Astrocyte (in vitro differentiated cells and primary cell): Measurements from ENCODE around the gene TMEM101.

Experiments used
- EZH2 ChIP-seq: IDR thresholded peaks from 2 replicates; pipeline ENCODE4 v1.6.1; 2012; ENCODE audit warnings: mild to moderate bottlenecking, low read length, inconsistent platforms; ENCODE audit not compliant: insufficient read depth
- TF ChIP-seq, protein P1 (sequence below): IDR thresholded peaks from 2 replicates; pipeline ENCODE4 v1.5.1; 2011; ENCODE audit warnings: low read depth, mild to moderate bottlenecking, inconsistent platforms, low read length, moderate library complexity; ENCODE audit not compliant: insufficient read depth

DNA sequence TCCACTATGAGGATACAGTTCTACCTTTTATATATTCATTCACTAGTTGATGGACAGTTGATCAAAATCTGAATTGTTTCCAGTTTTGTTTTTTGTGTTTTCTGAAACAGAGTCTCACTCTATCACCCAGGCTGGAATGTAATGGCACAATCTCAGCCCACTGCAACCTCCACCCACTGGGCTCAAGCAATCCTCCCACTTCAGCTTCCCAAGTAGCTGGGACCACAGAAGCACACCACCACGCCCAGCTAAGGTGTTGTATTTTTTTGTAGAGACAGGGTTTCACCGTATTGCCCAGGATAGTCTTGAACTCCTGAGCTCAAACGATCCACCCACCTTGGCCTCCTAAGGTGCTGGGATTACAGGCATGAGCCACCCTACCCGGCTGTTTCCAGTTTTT lies 30.7 kb upstream of the TMEM101 start:
- TF ChIP-seq, protein P1, sequence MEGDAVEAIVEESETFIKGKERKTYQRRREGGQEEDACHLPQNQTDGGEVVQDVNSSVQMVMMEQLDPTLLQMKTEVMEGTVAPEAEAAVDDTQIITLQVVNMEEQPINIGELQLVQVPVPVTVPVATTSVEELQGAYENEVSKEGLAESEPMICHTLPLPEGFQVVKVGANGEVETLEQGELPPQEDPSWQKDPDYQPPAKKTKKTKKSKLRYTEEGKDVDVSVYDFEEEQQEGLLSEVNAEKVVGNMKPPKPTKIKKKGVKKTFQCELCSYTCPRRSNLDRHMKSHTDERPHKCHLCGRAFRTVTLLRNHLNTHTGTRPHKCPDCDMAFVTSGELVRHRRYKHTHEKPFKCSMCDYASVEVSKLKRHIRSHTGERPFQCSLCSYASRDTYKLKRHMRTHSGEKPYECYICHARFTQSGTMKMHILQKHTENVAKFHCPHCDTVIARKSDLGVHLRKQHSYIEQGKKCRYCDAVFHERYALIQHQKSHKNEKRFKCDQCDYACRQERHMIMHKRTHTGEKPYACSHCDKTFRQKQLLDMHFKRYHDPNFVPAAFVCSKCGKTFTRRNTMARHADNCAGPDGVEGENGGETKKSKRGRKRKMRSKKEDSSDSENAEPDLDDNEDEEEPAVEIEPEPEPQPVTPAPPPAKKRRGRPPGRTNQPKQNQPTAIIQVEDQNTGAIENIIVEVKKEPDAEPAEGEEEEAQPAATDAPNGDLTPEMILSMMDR: no peak
- TF ChIP-seq EZH2: no peak
